Stimulated activated CD8-positive, alpha-beta memory T cell treated with anti-CD3 and anti-CD28 coated beads, Interleukin-15, amount 100 ng/mL, for 1 hour (primary cell): ENCODE data around the gene GLCE.

Experiments
- DNase-seq: peaks from one replicate; pipeline ENCODE4 v3.0.0-alpha.2; 2020; ENCODE audit warnings: low read depth

GLCE gene

GRCh38 chr15:69209661-69210060 lies 49.2 kb downstream of the GLCE start:
- DNase-seq: no peak

GRCh38 chr15:69210574-69210973 lies 50.1 kb downstream of the GLCE start:
- no peak for DNase-seq

GRCh38 chr15:69213786-69214185 lies 53.4 kb downstream of the GLCE start:
- no peak for DNase-seq

- no peak for DNase-seq
Measured at GRCh38 chr15:69215314-69216035, 55.0 kb downstream of the GLCE start.

GRCh38 chr15:69217381-69217780 lies 56.9 kb downstream of the GLCE start:
- no peak for DNase-seq

- no peak for DNase-seq
Measured at GRCh38 chr15:69219690-69220089, 59.3 kb downstream of the GLCE start.

GRCh38 chr15:69222002-69222474 lies 61.6 kb downstream of the GLCE start:
- no peak for DNase-seq

- no peak for DNase-seq
Measured at GRCh38 chr15:69223083-69223813, 62.8 kb downstream of the GLCE start.

- DNase-seq: no peak
Measured at GRCh38 chr15:69224383-69224782, 63.9 kb downstream of the GLCE start.

GRCh38 chr15:69225355-69226022 lies 65.1 kb downstream of the GLCE start:
- DNase-seq: no peak

- no peak for DNase-seq
Measured at GRCh38 chr15:69226023-69226355, 65.6 kb downstream of the GLCE start.

GRCh38 chr15:69232144-69232543 lies 71.7 kb downstream of the GLCE start:
- no peak for DNase-seq

- no peak for DNase-seq
Measured at GRCh38 chr15:69232765-69233164, 72.3 kb downstream of the GLCE start.

GRCh38 chr15:69234676-69235075 lies 74.2 kb downstream of the GLCE start:
- DNase-seq: no peak

GRCh38 chr15:69236505-69236904 lies 76.1 kb downstream of the GLCE start:
- no peak for DNase-seq

- no peak for DNase-seq
Measured at GRCh38 chr15:69237718-69238117, 77.3 kb downstream of the GLCE start.

- no peak for DNase-seq
Measured at GRCh38 chr15:69244798-69245197, 84.4 kb downstream of the GLCE start.

GRCh38 chr15:69253156-69253555 lies 92.7 kb downstream of the GLCE start:
- no peak for DNase-seq

GRCh38 chr15:69265347-69265955 lies 105.0 kb downstream of the GLCE start:
- DNase-seq: no peak

- no peak for DNase-seq
Measured at GRCh38 chr15:69271217-69271616, 110.8 kb downstream of the GLCE start.

GRCh38 chr15:69272139-69272538 lies 111.7 kb downstream of the GLCE start:
- no peak for DNase-seq

GRCh38 chr15:69272891-69273290 lies 112.5 kb downstream of the GLCE start:
- DNase-seq: no peak
